ENCODE data around the gene MYBBP1A. TPM values are rescaled to one million over a fixed set of nuclear protein-coding genes. Genes with fewer than 3 reads are reported as not detected.

MYBBP1A gene
- total and polyA plus RNA-seq, 9 donors: 12.7 to 71.4 (median 45.5) TPM

DNA sequence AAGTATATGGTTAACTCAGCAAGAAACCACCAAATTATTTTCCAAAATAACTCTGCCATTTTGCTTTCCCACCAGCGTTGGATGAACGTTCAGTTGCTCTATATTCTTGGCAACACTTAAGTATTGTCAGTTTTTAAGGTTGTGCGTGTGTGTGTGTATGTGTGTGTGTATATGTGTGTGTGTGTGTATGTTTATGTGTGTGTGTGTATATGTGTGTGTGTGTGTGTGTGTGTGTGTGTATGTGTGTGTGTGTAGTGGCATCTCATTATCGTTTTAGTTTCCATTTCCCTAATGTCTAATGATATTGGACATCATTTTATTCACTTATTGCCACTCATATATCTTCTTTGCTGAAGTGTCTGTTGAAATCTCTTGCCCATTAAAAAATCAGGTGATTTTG is 17.9 kb upstream of the MYBBP1A start:
- Histone ChIP-seq H3K36me3 (no peaks in the 10 kb centered on the region), H3K4me1 (ENCODE audit: insufficient read depth) (no peaks in the 10 kb centered on the region), H3K27ac (no peak overlapping the region), H3K9me3 (no peaks in the 10 kb centered on the region), H3K27me3 (no peaks in the 10 kb centered on the region), H3K4me3 (no peak overlapping the region)
- 48 to 51% (median 48%) methylated on average over 4 of the region's 4 CpGs for WGBS, 3 donors
- intact Hi-C loops (cut with DNase I): no loop called here
- DNase-seq: no peak
- TF ChIP-seq, protein P1, sequence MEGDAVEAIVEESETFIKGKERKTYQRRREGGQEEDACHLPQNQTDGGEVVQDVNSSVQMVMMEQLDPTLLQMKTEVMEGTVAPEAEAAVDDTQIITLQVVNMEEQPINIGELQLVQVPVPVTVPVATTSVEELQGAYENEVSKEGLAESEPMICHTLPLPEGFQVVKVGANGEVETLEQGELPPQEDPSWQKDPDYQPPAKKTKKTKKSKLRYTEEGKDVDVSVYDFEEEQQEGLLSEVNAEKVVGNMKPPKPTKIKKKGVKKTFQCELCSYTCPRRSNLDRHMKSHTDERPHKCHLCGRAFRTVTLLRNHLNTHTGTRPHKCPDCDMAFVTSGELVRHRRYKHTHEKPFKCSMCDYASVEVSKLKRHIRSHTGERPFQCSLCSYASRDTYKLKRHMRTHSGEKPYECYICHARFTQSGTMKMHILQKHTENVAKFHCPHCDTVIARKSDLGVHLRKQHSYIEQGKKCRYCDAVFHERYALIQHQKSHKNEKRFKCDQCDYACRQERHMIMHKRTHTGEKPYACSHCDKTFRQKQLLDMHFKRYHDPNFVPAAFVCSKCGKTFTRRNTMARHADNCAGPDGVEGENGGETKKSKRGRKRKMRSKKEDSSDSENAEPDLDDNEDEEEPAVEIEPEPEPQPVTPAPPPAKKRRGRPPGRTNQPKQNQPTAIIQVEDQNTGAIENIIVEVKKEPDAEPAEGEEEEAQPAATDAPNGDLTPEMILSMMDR (IDR thresholded peaks at IDR 0.05): no peak
- TF ChIP-seq POLR2A (IDR thresholded peaks at IDR 0.05): no peak
- no peak for TF ChIP-seq EP300 (IDR thresholded peaks at IDR 0.05)

DNA sequence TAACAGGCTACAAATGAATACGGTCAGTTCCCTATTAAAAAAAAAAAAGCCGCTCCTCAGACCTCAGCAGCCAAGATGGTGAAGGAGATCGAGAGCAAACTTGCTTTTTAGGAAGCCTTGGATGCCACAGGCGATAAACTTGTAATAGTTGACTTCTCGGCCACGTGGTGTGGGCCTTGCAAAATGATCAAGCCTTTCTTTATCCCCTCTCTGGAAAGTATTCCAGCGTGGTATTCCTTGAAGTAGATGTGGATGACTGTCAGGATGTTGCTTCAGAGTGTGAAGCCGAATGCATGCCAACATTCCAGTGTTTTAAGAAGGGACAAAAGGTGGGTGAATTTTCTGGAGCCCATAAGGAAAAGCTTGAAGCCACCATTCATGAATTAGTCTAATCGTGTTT is 16.9 kb upstream of the MYBBP1A start:
- TF ChIP-seq, protein P1 (IDR thresholded peaks at IDR 0.05): no peak
- TF ChIP-seq EP300 (IDR thresholded peaks at IDR 0.05) (no peak), POLR2A (IDR thresholded peaks at IDR 0.05) (no peak)
- no peak overlapping the region for H3K4me3 ChIP-seq
- H3K27ac ChIP-seq: no peak overlapping the region
- H3K36me3 ChIP-seq: no peaks in the 10 kb centered on the region
- H3K4me1 ChIP-seq (ENCODE audit: insufficient read depth): no peaks in the 10 kb centered on the region
- no peaks in the 10 kb centered on the region for H3K27me3 ChIP-seq
- intact Hi-C loops (cut with DNase I): no loop called here
- 72 to 83% (median 75%) methylated on average over 9 of the region's 9 CpGs for WGBS, 3 donors
- no peaks in the 10 kb centered on the region for H3K9me3 ChIP-seq
- no peak for DNase-seq

DNA sequence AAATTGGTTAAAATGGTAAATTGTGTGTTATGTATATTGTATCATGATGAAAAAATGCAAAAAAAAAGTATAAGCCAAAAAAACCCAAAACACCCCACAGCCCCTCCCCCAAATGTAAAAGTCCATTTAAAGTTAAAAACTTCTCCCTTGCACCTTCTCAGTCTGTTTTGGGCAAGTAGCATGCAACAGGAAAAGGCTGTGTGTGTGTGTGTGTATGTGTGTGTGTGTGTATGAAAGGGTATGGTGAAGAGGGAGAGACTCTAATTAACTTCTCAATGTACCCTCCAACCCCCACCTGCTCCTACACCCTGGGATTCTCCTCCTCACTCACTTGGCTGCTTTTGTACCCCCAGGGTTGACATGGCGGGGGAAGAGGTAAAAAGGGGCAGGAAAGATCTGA is 14.4 kb upstream of the MYBBP1A start:
- TF ChIP-seq EP300 (IDR thresholded peaks at IDR 0.05): no peak
- TF ChIP-seq, protein P1 (IDR thresholded peaks at IDR 0.05): no peak
- TF ChIP-seq POLR2A (IDR thresholded peaks at IDR 0.05): no peak
- WGBS, 3 donors: 61 to 100% (median 100%) methylated on average over 1 of the region's 1 CpG
- Histone ChIP-seq H3K36me3 (no peaks in the 10 kb centered on the region), H3K4me1 (ENCODE audit: insufficient read depth) (no peaks in the 10 kb centered on the region), H3K27me3 (no peaks in the 10 kb centered on the region), H3K9me3 (no peaks in the 10 kb centered on the region), H3K27ac (no peak overlapping the region), H3K4me3 (no peak overlapping the region)
- no peak for DNase-seq
- intact Hi-C loops (cut with DNase I): loop anchor here in 1 of 4 donors (5.0 kb wide), 1 partner anchor 58 kb away; no protein-coding TSS in a partner anchor

DNA sequence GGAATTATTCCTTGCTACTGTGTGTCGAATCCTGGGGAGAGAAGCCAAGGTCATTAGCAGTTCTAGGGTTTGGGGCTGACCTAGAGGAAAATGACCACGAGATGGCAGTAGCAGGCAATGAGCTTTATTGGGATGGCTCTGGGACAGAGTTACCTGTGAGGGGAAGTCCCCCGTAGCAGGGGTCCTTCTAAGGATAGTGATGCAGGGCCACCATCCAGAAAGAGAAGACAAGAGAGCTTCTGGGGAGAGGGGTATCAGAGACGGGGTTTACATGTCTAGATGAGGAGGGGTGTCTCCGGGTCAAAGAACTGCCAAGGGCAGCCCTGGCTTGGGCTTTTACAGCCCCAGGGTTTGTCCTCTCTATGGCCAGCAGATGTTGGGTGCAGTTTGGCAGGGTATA is 11.6 kb upstream of the MYBBP1A start:
- TF ChIP-seq EP300 (IDR thresholded peaks at IDR 0.05): no peak
- TF ChIP-seq, protein P1 (IDR thresholded peaks at IDR 0.05): peak; percentile 73 to 80 (median 75)
- TF ChIP-seq POLR2A (IDR thresholded peaks at IDR 0.05): no peak
- H3K9me3 ChIP-seq: no peaks in the 10 kb centered on the region
- no peaks in the 10 kb centered on the region for H3K27me3 ChIP-seq
- 17 to 24% (median 22%) methylated on average over 5 of the region's 5 CpGs for WGBS, 3 donors
- no peak overlapping the region for H3K27ac ChIP-seq
- intact Hi-C loops (cut with DNase I): loop anchor here in 3 of 4 donors (2.0 to 5.0 kb wide), 2 partner anchors 58 to 61 kb away; no protein-coding TSS in a partner anchor
- no peak overlapping the region for H3K4me3 ChIP-seq
- peak in 4 of 5 donors; percentile 65 to 75 (median 68) for DNase-seq
- no peaks in the 10 kb centered on the region for H3K4me1 ChIP-seq (ENCODE audit: insufficient read depth)
- H3K36me3 ChIP-seq: no peaks in the 10 kb centered on the region
